ENCODE measurements around the gene ZNF860. TPM values are rescaled to one million over a fixed set of nuclear protein-coding genes. Genes with fewer than 3 reads are reported as not detected.

The ZNF860 gene
- total and polyA plus RNA-seq, 2 experiments from 2014 or later: not detected

DNA sequence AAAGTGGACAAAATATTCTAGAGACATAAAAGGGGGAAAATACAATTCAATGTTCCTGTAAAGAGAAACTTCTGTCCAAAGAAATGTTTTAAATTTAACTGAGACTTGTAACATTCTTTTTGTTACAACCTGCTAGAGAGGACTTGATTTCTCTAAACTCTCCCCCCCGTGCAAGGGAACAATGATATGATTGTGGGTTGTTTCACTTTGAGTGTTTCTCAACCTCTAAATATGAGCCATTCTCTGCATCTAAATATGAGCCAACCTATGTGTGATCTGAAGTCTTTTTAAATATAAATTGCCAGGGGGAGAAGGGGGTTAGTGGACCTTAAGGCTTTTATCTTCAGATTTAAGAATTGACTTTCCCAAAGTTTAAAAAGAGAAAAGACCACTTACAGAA lies 14.6 kb downstream of the ZNF860 start:
- DNase-seq (ENCODE audit: low read depth in 1 of 2, low spot score in 1 of 2): no peak
- Histone ChIP-seq H3K27me3 (no peaks in the 10 kb centered on the region), H3K9me3 (ENCODE audit: low read depth) (no peaks in the 10 kb centered on the region), H3K36me3 (no peaks in the 10 kb centered on the region), H3K27ac (no peak overlapping the region), H3K4me3 (no peak overlapping the region), H3K4me1 (ENCODE audit: low read depth) (no peaks in the 10 kb centered on the region)
- TF ChIP-seq, protein P1, sequence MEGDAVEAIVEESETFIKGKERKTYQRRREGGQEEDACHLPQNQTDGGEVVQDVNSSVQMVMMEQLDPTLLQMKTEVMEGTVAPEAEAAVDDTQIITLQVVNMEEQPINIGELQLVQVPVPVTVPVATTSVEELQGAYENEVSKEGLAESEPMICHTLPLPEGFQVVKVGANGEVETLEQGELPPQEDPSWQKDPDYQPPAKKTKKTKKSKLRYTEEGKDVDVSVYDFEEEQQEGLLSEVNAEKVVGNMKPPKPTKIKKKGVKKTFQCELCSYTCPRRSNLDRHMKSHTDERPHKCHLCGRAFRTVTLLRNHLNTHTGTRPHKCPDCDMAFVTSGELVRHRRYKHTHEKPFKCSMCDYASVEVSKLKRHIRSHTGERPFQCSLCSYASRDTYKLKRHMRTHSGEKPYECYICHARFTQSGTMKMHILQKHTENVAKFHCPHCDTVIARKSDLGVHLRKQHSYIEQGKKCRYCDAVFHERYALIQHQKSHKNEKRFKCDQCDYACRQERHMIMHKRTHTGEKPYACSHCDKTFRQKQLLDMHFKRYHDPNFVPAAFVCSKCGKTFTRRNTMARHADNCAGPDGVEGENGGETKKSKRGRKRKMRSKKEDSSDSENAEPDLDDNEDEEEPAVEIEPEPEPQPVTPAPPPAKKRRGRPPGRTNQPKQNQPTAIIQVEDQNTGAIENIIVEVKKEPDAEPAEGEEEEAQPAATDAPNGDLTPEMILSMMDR (IDR thresholded peaks at IDR 0.05; ENCODE audit: low read depth, low read length): no peak

- H3K4me3 ChIP-seq: no peak overlapping the region
- H3K9me3 ChIP-seq (ENCODE audit: low read depth): no peaks in the 10 kb centered on the region
- no peaks in the 10 kb centered on the region for H3K36me3 ChIP-seq
- H3K27ac ChIP-seq: no peak overlapping the region
- no peaks in the 10 kb centered on the region for H3K4me1 ChIP-seq (ENCODE audit: low read depth)
- peak in 1 of 2 donors; percentile 47 for DNase-seq (ENCODE audit: low read depth in 1 of 2, low spot score in 1 of 2)
- H3K27me3 ChIP-seq: no peaks in the 10 kb centered on the region
- TF ChIP-seq, protein P1 (IDR thresholded peaks at IDR 0.05; ENCODE audit: low read depth, low read length): no peak
These were observed 15.9 kb downstream of the ZNF860 start for GRCh38 chr3:31997500-31997899.

DNA sequence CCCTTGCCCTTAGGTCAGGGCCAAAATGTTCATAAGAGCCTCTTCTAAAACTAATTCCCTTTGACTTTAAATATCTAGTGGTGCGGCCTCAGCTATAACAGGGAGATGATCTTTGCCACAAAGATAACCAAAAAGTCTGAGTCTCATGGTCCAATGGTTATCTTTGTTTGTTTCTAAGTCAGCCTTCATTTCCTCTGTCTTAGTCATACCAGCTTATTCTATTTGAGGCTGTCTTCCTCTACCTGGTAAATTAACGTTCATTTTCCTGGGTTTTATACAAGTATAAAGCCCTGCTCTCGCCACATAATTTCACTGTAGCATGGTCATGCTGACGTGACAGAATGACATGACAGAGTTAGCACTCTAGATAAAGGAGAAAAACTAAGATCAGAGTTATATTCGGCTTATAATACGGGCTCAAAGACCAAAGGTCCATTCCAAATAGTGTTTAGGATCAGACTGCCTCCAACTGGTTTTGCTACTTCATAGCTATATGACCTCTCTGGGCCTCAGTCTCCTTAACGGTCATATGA lies 18.4 kb downstream of the ZNF860 start:
- H3K27me3 ChIP-seq: no peaks in the 10 kb centered on the region

DNA sequence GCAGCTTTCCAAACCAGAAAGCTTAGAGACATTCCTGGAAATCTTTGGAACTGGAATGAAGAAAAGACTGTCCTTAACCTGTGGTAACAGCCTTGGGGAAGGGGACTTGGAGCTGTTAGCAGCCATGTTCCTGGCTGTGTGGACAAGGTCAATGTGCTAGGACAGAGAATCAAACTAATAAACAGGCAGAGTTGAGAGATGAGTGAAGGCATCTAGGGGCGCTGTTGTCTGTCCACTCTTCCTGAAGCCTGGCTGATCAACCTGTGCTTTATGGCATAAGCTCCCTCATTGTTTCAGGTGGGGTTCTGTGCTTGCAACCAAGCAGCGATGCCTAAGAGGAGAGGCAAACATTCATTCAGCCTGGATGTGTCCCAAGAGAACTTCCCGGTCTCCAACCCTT lies 19.3 kb downstream of the ZNF860 start:
- Histone ChIP-seq H3K4me3 (no peak overlapping the region), H3K36me3 (no peaks in the 10 kb centered on the region), H3K27ac (no peak overlapping the region), H3K27me3 (no peaks in the 10 kb centered on the region), H3K4me1 (ENCODE audit: low read depth) (no peaks in the 10 kb centered on the region), H3K9me3 (ENCODE audit: low read depth) (no peaks in the 10 kb centered on the region)
- DNase-seq (ENCODE audit: low read depth in 1 of 2, low spot score in 1 of 2): no peak
- TF ChIP-seq, protein P1 (IDR thresholded peaks at IDR 0.05; ENCODE audit: low read depth, low read length): no peak

More for the DNA sequence above, 18.4 kb downstream of the ZNF860 start:
- TF ChIP-seq, protein P1 (IDR thresholded peaks at IDR 0.05; ENCODE audit: low read depth, low read length): no peak
- Histone ChIP-seq H3K4me1 (ENCODE audit: low read depth) (no peaks in the 10 kb centered on the region), H3K4me3 (no peak overlapping the region), H3K36me3 (no peaks in the 10 kb centered on the region), H3K9me3 (ENCODE audit: low read depth) (no peaks in the 10 kb centered on the region), H3K27ac (no peak overlapping the region)
- no peak for DNase-seq (ENCODE audit: low read depth in 1 of 2, low spot score in 1 of 2)

DNA sequence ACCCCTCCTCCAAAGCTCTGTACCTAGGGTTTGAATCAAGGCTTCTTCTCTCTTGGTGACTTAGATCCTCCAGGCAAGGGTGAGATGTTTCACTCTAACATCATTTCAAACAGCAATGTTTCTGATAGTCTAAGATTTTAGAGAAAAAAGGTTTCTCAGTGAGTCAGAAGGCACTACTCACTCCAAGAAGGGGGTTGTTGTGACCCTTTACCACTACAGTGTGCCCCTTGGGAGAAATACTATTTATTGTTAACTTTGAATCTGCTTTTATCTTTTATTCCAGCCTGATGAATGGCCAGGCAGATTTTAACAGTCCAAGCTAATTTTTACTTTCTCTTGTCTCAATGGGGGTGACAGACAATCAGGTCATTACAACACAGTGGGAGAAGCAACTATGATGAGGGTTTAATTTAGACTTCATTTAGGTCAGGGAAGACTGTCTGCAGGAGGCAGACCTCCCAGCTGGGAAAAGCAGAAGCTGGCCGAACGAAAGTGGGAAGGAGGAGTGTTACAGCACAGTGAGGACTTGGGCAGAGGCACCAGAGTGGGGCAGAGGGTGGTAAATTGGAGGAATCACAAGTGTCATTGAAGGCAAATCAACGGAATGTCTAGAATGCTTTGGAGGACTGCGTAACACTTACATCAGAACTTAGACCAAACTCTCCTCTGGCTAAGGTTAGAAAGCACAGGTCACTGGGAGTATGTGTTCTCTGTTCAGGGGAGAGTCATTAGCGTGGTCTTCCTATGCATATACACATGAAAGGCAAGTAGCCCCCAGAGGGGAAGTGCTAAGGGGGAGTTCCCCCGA lies 21.2 kb downstream of the ZNF860 start:
- H3K4me1 ChIP-seq (ENCODE audit: low read depth): no peaks in the 10 kb centered on the region
- no peaks in the 10 kb centered on the region for H3K36me3 ChIP-seq
- TF ChIP-seq, protein P1 (IDR thresholded peaks at IDR 0.05; ENCODE audit: low read depth, low read length): no peak
- DNase-seq (ENCODE audit: low read depth in 1 of 2, low spot score in 1 of 2): no peak
- no peaks in the 10 kb centered on the region for H3K9me3 ChIP-seq (ENCODE audit: low read depth)
- no peak overlapping the region for H3K4me3 ChIP-seq
- no peak overlapping the region for H3K27ac ChIP-seq
- H3K27me3 ChIP-seq: no peaks in the 10 kb centered on the region

Measured in cardiac muscle cell (in vitro differentiated cells and primary cell).